HUDEP-2 (cell line): ENCODE data around the gene MCHR2.
A peak's percentile ranks its signal among the peaks of the same experiment; 100 is the strongest.

Experiments
- DNase-seq, 76 experiments: peaks; one replicate each; lab custom pipeline; 2025; ENCODE audit not compliant: unreplicated experiment in 76 of 76; lab: John Stamatoyannopoulos, UW

Gene MCHR2

GRCh38 chr6:99905209-99906106 lies 88.6 kb downstream of the MCHR2 start:
- peak in 28 of 76 experiments; percentile 4 to 69 (median 42) for DNase-seq

- no peak for DNase-seq
Observed at GRCh38 chr6:99901596-99902384, 92.2 kb downstream of the MCHR2 start.

DNA sequence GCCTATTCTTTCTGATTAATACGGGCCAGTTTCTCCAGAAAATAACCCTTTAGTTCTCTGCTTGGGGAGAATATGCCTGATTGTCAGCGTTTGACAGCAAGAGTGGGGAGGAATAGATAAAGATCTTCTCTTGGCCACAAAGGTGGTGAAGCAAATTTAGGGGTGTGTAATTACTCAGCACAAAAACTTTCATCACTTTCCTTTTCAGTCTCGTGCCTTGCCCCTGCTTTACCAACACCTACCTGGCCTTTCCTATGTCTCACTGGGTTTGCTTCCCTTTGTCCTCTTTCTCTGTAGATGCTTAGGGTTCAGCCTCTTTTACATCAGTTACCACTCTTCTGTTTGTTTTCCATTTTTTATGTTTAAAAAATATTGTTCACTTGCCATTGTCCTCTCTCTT lies 99.2 kb downstream of the MCHR2 start:
- no peak for DNase-seq

DNA sequence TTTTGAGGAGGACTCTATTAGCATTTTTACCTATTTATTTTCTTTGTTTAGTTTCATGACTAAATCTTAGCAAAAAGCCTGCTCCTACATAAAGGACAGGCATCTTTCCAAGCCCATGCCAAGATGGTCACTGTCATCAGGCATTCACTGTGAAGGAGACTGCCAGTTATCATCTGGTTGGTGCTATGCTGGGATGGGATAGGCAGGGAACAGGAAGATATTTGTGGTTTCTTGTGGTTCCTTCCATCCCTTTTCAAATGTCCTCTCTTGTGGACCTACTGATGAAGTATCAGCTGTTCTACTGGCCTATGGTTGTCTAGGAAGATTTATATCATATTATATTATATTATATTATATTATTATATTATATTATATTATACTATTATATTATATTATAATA lies 107.0 kb downstream of the MCHR2 start:
- DNase-seq = no peak

DNA sequence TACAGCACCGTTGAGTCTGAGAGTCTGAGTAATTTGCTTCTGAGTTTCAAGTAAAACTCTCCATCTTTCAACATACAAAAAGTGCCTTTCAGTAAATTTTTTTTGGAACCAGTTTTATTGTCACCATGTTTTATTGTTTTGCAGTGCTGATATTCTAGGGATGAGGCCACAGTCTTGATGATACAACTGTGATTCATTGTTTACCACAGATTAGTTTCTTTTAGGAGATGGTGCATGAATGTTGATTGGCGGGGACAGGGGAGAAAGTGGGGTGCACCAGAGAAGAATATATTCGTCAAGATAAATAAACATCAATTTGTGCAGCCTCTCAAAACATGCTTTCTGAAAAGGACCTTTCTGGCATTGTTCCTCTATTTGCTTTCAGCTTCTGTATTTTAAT lies 109.0 kb downstream of the MCHR2 start:
- no peak for DNase-seq

DNA sequence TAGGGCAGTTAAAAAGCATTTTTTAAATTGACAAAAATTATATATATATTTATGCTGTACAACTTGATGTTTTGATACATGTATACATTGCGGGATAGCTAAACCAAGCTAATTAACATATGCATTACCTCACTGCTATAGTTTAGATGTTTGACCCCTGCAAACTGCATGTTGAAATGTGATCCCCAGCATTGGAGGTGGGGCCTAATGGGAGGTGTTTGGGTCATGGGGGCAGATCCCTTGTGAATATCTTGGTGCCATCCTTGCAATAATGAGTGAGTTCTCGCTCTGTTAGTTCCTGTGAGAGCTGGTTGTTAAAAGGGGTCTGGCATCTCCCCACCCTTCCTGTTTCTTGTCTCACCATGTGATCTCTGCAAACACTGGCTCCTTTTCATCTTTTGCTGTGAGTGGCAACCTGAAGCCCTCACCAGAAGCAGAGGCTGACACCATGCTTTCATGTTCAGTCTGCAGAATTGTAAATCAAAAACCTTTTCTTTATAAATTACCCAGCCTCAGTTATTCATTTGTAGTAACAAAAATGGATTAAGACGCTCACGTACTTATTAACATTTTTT lies 111.8 kb downstream of the MCHR2 start:
- DNase-seq = no peak

GRCh38 chr6:99879431-99879830 lies 114.6 kb downstream of the MCHR2 start:
- no peak for DNase-seq

- DNase-seq = no peak
Observed at GRCh38 chr6:99875068-99875467, 119.0 kb downstream of the MCHR2 start.

DNA sequence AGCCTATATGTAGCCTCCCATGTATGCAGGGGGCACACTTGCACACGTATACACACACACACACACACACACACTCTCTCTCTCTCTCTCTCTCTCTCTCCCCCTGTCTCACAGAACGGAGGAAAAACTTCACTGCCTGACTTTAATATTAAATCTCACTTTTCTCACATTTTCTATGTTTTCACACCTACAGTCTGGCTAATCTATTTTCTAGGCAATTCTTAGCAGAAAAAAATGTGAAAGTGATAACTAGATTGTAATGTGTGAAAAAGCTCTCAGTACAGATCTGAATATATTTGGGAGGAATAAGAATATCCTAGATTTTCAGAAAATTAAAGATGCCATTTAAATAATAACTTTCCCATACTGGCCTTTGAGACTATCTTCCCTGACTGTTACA lies 120.9 kb downstream of the MCHR2 start:
- DNase-seq = no peak

DNA sequence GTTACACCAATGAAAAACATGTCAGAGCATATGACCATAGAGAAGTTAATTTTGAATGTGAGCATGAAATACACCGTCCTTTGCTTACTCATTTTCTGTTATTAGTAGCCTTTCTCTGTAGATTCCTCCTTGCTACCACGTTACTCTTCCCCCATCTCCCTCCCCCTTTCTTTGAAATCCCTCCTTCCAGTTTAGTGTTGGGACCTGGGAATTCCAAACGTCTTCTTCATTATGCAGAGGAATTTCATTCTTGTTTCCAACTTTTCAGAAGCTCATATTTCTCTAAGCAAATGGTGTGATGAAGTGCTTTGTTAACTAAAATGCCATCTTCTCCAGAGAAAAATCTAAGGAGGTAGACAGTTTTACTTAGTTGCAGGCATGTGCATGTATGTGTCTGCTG lies 122.4 kb downstream of the MCHR2 start:
- DNase-seq = no peak
